Spleen (tissue), 11 donors: Measurements from ENCODE around the gene ERCC2. TPM values are rescaled to one million over a fixed set of nuclear protein-coding genes. Genes with fewer than 3 reads are reported as not detected.

ENCODE experiments used
- DNase-seq: peaks from one replicate; pipeline ENCODE4 v3.0.0-alpha.2; 2020
- H3K27ac ChIP-seq, 8 donors: fragments of 200-600 bp; sonication (generic) in 7 of 8; 1 replicate in 4 of 8; 2 replicates in 4 of 8; pipeline versions ENCODE4 v1.5.0 to v1.8.0; 2016 to 2021; ENCODE audit warnings: inconsistent platforms in 4 of 8, mild to moderate bottlenecking in 4 of 8, moderate library complexity in 1 of 8
- H3K27me3 ChIP-seq, 7 donors: fragments of 200-600 bp; sonication (generic) in 6 of 7; replicated peaks in 1 of 7; 1 replicate in 4 of 7; 2 replicates in 3 of 7; pipeline versions ENCODE4 v1.5.0 to v1.8.0; 2016 to 2021; ENCODE audit warnings: inconsistent platforms in 3 of 7, mild to moderate bottlenecking in 1 of 7
- H3K36me3 ChIP-seq, 6 donors: fragments of 200-600 bp; sonication (generic) in 5 of 6; 1 replicate in 4 of 6; 2 replicates in 2 of 6; pipeline versions ENCODE4 v1.5.0 to v1.8.0; 2016 to 2021; ENCODE audit warnings: inconsistent platforms in 2 of 6
- H3K4me1 ChIP-seq, 6 donors: fragments of 200-600 bp; sonication (generic) in 5 of 6; 1 replicate in 3 of 6; 2 replicates in 3 of 6; pipeline versions ENCODE4 v1.5.0 to v1.8.0; 2016 to 2021; ENCODE audit warnings: inconsistent platforms in 3 of 6
- H3K4me3 ChIP-seq, 8 donors: fragments of 200-600 bp; sonication (generic) in 7 of 8; 1 replicate in 4 of 8; 2 replicates in 4 of 8; pipeline versions ENCODE4 v1.5.0 to v1.8.0; 2016 to 2021; ENCODE audit warnings: inconsistent platforms in 4 of 8, mild to moderate bottlenecking in 4 of 8, moderate library complexity in 2 of 8
- H3K9me3 ChIP-seq, 8 donors: fragments of 200-600 bp; sonication (generic) in 7 of 8; 1 replicate in 4 of 8; 2 replicates in 4 of 8; pipeline versions ENCODE4 v1.5.0 to v1.8.0; 2016 to 2021; ENCODE audit warnings: inconsistent platforms in 4 of 8
- POLR2A ChIP-seq, 3 donors: fragments of 450-650 bp; IDR thresholded peaks; one replicate each; pipeline ENCODE4 v1.5.1; 2017; ENCODE audit warnings: antibody characterized with exemption in 3 of 3, mild to moderate bottlenecking in 1 of 3
- POLR2AphosphoS5 ChIP-seq, 3 donors: sonication (generic); formaldehyde crosslinking; IDR thresholded peaks; one replicate each; pipeline ENCODE4 v1.5.1; 2017; ENCODE audit warnings: antibody characterized with exemption in 3 of 3
- WGBS, 5 donors: extraction: QIAGEN DNeasy Blood & Tissue Kit in 3 of 5; methylation state at CpG; one replicate each; pipeline versions ENCODE4 v1.1.5 to v1.1.7; 2013 to 2018; 5-methylcytosine and 5-hydroxymethylcytosine counted together
- intact Hi-C: fragments of 100-400 bp; cut with DNase I; formaldehyde crosslinking; loops from one replicate; pipeline ENCODE4 v1.15.0; 2023; ENCODE audit warnings: low total_unique reads
- polyA plus RNA-seq, 3 donors: library from polyadenylated mRNA; stranded (reverse); fragments of 200-250 nt; gene quantifications; one replicate each; pipeline ENCODE4 v1.2.1, GENCODE V29; 2013
- total RNA-seq, 7 donors: library from RNA; depleted of rRNA in 3 of 7; stranded (reverse); fragments of >200 nt in 3 of 7; fragmentation: NEBNext Ultra II Directional in 4 of 7; extraction: Animal tissue kit (Norgen Biotek cat#: 25700) in 4 of 7; gene quantifications; one replicate each; pipeline versions ENCODE4 v1.1.0 to v1.2.1, GENCODE V29; 2016 to 2021
- TF ChIP-seq, protein P1 (sequence below), 11 experiments: fragments of 200-600 bp in 7 of 11; fragments of 450-650 bp in 4 of 11; sonication (generic) in 4 of 11; IDR thresholded peaks in 8 of 11; conservative IDR thresholded peaks in 3 of 11; 1 replicate in 7 of 11; 2 replicates in 4 of 11; pipeline versions ENCODE4 v1.4.0 to v1.8.0; 2016 to 2021; ENCODE audit warnings: antibody characterized with exemption in 11 of 11, inconsistent platforms in 4 of 11, mild to moderate bottlenecking in 1 of 11
- donor health status: healthy with polysubstance abuse.
- donor health status: DM: no; HTN: no; CAD: no; lungs with moderate emphysema.
- donor health status: DM: no; HTN: no; CAD: no.
- donor health status: Bipolar disorder and iron deficiency.
- donor health status: healthy.
- donor health status: DM: no; HTN: no; CAD: no.
- donor health status: DM: yes; HTN: yes; CAD: no.

The ERCC2 gene
- total and polyA plus RNA-seq, 10 donors: 11.5 to 22.1 (median 16.0) TPM

DNA sequence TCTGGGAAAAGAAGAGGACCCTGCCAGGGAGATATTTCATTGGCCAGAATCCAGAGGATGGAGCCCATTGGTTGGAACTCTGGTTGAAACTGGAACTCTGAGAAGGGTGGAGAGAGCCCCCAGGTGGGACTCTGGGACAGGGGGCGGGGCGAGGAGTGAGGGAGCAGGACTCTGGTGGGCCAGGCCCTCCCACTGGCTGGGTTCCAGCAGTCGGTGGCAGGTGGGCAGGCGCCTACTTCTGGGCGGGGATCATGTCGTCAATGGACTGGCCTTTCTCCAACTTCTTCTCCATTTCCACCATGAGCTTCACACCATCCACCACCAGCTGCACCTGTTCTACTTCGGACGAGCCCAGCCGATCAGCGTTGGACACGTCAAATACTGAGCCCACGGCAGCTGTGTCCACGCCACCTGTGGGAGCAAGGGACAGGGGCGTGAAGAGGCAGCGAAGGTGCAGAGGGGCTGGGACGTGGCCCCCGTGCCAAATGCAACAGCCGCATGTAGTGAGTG is 63.8 kb downstream of the ERCC2 start:
- Histone ChIP-seq H3K27ac (no peak overlapping the region), H3K9me3 (peaks cover 0 to 8% (median 0%) of the 10 kb centered on the region in 8 donors), H3K4me3 (no peak overlapping the region), H3K27me3 (peaks cover 0 to 5% (median 0%) of the 10 kb centered on the region in 7 donors), H3K4me1 (no peaks in the 10 kb centered on the region), H3K36me3 (peaks cover 0 to 18% (median 4%) of the 10 kb centered on the region in 6 donors)
- 77 to 83% (median 79%) methylated on average over 17 to 18 of the region's 18 CpGs for WGBS, 5 donors
- intact Hi-C loops: no loop called here
- TF ChIP-seq, protein P1, sequence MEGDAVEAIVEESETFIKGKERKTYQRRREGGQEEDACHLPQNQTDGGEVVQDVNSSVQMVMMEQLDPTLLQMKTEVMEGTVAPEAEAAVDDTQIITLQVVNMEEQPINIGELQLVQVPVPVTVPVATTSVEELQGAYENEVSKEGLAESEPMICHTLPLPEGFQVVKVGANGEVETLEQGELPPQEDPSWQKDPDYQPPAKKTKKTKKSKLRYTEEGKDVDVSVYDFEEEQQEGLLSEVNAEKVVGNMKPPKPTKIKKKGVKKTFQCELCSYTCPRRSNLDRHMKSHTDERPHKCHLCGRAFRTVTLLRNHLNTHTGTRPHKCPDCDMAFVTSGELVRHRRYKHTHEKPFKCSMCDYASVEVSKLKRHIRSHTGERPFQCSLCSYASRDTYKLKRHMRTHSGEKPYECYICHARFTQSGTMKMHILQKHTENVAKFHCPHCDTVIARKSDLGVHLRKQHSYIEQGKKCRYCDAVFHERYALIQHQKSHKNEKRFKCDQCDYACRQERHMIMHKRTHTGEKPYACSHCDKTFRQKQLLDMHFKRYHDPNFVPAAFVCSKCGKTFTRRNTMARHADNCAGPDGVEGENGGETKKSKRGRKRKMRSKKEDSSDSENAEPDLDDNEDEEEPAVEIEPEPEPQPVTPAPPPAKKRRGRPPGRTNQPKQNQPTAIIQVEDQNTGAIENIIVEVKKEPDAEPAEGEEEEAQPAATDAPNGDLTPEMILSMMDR (IDR thresholded peaks at IDR 0.05 in 8 of 11, conservative IDR thresholded peaks at IDR 0.05 in 3 of 11): no peak
- TF ChIP-seq POLR2AphosphoS5 (IDR thresholded peaks at IDR 0.05) (peak in 2 of 3 donors; percentile 17 to 59), POLR2A (IDR thresholded peaks at IDR 0.05) (no peak)
- no peak for DNase-seq

DNA sequence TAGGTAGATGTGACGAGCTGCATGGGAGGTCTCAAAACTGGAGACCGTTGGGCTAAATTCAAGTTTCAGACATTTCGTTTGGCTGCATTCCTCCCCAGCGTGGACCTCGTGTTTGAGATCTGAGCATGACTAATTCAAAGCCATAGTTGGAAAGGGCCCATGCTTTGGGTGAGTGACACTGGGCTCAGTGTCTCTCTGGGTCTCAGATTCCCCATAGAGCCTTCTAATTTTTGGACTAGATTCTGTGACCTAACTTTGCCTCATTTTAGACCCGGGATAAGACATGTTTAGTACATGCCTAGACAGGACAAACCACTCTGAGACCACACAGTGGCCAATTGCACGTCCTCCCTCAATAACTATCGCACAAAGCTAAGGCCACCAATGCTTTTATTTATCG is 64.3 kb downstream of the ERCC2 start:
- H3K4me1 ChIP-seq: no peaks in the 10 kb centered on the region
- peaks cover 0 to 22% (median 5%) of the 10 kb centered on the region in 6 donors for H3K36me3 ChIP-seq
- intact Hi-C loops: no loop called here
- no peak for TF ChIP-seq POLR2AphosphoS5 (IDR thresholded peaks at IDR 0.05)
- TF ChIP-seq, protein P1 (IDR thresholded peaks at IDR 0.05 in 8 of 11, conservative IDR thresholded peaks at IDR 0.05 in 3 of 11): no peak
- no peak for TF ChIP-seq POLR2A (IDR thresholded peaks at IDR 0.05)
- peaks cover 0 to 8% (median 0%) of the 10 kb centered on the region in 8 donors for H3K9me3 ChIP-seq
- peaks cover 0 to 4% (median 0%) of the 10 kb centered on the region in 7 donors for H3K27me3 ChIP-seq
- 63 to 75% (median 72%) methylated on average over 9 of the region's 9 CpGs for WGBS, 5 donors
- DNase-seq: no peak
- H3K4me3 ChIP-seq: no peak overlapping the region
- no peak overlapping the region for H3K27ac ChIP-seq

DNA sequence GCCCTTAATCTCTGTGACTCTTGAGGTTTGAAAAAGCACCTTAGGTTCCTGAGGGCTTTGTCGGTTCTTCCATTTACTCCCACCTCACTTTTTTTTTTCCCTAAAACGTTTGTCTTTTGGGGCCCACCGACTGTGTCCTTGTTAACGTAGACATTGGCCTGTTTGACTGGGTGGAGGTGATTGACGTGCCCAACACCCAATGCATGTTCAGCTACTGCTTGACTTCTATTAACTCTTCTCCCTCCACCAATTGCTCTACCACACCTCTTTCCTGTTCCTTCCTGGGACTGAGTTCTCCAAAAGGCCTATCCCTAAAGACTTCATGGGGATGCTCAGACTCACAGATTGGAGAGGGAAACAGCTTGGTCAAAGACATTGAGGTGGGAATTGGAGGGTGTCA is 65.0 kb downstream of the ERCC2 start:
- Histone ChIP-seq H3K27ac (no peak overlapping the region), H3K27me3 (peaks cover 0 to 4% (median 0%) of the 10 kb centered on the region in 7 donors), H3K4me3 (no peak overlapping the region), H3K36me3 (peaks cover 0 to 28% (median 8%) of the 10 kb centered on the region in 6 donors), H3K4me1 (no peaks in the 10 kb centered on the region), H3K9me3 (peaks cover 0 to 8% (median 0%) of the 10 kb centered on the region in 8 donors)
- 25 to 31% (median 28%) methylated on average over 5 of the region's 5 CpGs for WGBS, 5 donors
- intact Hi-C loops: no loop called here
- no peak for TF ChIP-seq POLR2A (IDR thresholded peaks at IDR 0.05)
- no peak for TF ChIP-seq POLR2AphosphoS5 (IDR thresholded peaks at IDR 0.05)
- TF ChIP-seq, protein P1 (IDR thresholded peaks at IDR 0.05 in 8 of 11, conservative IDR thresholded peaks at IDR 0.05 in 3 of 11): no peak
- DNase-seq: no peak

DNA sequence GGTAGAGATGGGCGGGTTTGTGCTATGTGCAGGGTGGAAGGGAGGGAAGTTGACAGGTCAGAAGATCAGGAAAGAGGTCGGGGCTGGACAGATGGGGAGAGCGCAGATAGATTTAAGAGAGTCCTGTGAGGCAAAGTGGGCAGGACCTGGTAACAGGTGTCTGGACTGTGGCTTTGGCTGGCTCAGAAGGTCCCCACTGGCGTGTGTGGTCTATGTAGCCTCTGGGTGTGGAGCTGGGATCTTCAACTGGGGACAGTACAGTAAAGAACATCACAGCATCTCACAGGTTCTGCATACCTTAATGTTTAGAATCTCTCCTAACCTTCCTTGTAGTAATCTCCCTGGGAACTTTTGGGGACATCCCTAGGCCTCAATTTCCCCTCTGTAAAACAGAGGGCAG is 65.4 kb downstream of the ERCC2 start:
- H3K27me3 ChIP-seq: peaks cover 0 to 4% (median 0%) of the 10 kb centered on the region in 7 donors
- no peak overlapping the region for H3K27ac ChIP-seq
- peaks cover 0 to 8% (median 0%) of the 10 kb centered on the region in 8 donors for H3K9me3 ChIP-seq
- peaks cover 0 to 32% (median 11%) of the 10 kb centered on the region in 6 donors for H3K36me3 ChIP-seq
- TF ChIP-seq POLR2A (IDR thresholded peaks at IDR 0.05) (no peak), POLR2AphosphoS5 (IDR thresholded peaks at IDR 0.05) (no peak)
- TF ChIP-seq, protein P1 (IDR thresholded peaks at IDR 0.05 in 8 of 11, conservative IDR thresholded peaks at IDR 0.05 in 3 of 11): no peak
- intact Hi-C loops: no loop called here
- no peaks in the 10 kb centered on the region for H3K4me1 ChIP-seq
- DNase-seq: no peak
- H3K4me3 ChIP-seq: no peak overlapping the region
- WGBS, 5 donors: 63 to 73% (median 65%) methylated on average over 4 of the region's 4 CpGs
